GM18505 (cell line): ENCODE measurements around the gene ATXN7.

Experiments used
- ATAC-seq: cut with Tn5 transposase; IDR thresholded peaks from one replicate; pipeline ENCODE4 v1.9.1; 2021; ENCODE audit not compliant: unreplicated experiment
- POLR2A ChIP-seq: IDR thresholded peaks from 4 replicates; pipeline ENCODE4 v1.6.1; 2011; ENCODE audit warnings: borderline replicate concordance; ENCODE audit not compliant: insufficient read depth, insufficient read length; ENCODE audit errors: extremely low read depth

ATXN7 gene

DNA sequence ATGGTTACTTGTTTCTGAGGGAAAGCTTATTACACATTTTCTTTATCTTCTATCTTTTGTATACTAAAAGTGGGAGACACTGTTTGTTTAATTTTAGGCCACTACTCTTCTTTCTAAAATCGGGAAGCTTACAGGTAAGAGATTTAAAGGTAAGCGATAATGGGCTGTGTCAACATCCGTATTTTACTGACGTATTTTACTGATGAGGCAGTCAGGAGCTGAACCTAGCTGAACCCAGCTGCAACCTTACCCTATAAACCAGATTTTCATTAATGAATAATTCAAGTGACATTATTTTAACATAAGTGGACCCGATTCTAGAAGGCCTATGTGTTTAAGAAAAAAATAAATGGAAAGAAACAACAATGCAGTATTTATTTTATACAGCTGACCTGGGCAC is 146.5 kb downstream of the ATXN7 start:
- ATAC-seq = no peak
- TF ChIP-seq POLR2A = no peak

DNA sequence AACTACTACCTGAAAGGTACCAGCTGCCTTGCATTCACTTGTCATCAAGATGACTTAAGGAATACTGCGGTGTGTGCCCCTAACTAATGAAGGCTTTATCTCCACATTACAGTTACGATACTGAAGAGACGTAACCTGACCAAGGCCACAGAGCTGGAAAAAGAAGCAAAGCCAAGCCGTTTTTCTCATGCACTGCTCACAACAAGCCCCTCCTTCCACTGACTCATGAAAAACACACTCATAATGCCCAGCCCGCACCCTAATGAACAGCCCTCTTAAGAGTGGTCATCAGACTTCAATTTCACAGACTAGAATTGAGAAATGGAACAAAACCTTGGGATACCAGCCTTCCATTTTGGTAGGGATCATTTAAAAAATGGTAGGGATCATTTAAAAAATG is 148.0 kb downstream of the ATXN7 start:
- no peak for ATAC-seq
- no peak for TF ChIP-seq POLR2A

DNA sequence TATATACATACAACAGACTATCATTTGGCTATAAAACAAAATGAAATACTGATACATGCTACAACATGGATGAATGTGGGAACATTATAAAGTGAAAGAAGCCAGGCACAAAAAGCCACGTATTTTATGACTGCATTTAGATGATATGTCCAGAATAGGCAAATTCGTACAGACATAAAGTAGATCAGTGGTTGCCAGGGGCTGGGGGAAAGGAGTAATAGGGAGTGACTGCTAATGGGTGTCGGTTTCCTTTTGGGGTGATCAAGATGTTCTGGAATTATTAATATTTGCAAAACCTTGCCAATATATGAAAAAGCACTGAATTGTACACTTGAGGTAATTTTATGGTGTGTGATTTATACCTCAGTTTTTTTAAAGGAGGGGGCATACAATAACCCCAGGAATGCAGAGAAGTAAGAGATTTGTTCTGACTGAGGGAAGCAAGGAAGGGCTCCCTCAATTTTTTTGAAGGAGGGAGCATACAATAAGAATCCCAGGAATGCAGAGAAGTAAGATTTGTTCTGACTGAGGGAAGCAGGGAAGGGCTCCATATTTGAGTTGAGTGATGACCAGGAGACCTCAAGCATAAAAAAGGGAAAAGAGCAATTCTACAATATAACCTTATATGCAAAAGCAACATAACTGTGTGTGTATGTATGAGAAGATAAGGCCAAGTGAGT is 153.4 kb downstream of the ATXN7 start:
- ATAC-seq = no peak
- TF ChIP-seq POLR2A = no peak

DNA sequence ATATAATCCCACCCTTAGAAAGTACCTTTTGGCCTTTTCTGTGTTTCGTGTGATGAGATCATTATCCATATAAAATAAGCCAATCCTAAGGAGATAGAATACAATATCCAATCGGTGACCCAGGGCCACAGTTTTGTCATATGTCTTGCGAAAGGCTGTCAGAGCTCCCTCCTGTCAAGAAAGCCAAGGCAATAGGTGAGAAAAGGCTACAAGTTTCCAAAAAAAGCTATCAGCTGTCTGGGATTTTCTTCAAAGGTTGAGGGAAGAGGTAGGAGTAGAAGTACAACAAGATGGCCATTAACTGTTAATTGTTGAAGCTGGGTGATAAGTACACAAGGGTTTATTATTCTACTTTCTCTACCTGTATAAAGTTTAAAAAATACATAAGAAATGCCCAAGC is 155.6 kb downstream of the ATXN7 start:
- TF ChIP-seq POLR2A = no peak
- ATAC-seq = no peak

DNA sequence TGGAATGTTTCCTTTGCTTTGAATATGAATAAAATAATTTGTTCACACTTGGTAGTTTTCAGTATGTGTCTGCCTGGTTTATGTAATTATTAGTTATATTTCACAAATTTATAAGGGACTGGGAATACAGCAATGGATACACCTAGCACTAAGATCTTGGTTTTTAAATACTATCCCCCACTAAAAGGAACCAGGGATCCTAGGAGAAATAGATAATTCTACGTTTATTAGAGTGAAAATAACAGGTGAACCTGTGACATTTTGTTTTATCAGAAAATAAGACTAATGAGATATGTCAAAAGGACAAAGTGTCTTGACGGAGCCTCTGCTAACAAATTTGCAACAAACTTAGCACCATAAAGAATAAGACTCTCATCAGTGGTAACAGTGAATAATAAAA is 156.2 kb downstream of the ATXN7 start:
- no peak for ATAC-seq
- no peak for TF ChIP-seq POLR2A

DNA sequence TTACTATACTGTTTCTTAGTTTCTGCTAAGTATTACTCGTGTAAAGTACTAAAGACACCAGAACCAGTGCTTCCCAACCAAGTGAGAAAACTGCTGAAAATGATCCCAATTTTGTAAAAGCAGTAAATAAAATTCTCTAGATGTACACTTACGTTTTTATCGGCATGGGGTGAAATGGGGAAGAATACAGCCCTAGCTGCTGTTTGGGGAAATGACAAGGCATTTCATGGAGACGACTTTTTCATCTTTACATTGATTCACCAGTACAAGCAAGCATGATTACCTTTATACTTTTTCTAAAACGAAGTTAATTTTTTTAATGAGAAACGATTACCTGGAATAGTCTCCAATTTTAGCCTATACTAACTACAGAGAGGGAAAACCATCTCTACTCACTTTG is 158.3 kb downstream of the ATXN7 start:
- no peak for TF ChIP-seq POLR2A
- no peak for ATAC-seq

DNA sequence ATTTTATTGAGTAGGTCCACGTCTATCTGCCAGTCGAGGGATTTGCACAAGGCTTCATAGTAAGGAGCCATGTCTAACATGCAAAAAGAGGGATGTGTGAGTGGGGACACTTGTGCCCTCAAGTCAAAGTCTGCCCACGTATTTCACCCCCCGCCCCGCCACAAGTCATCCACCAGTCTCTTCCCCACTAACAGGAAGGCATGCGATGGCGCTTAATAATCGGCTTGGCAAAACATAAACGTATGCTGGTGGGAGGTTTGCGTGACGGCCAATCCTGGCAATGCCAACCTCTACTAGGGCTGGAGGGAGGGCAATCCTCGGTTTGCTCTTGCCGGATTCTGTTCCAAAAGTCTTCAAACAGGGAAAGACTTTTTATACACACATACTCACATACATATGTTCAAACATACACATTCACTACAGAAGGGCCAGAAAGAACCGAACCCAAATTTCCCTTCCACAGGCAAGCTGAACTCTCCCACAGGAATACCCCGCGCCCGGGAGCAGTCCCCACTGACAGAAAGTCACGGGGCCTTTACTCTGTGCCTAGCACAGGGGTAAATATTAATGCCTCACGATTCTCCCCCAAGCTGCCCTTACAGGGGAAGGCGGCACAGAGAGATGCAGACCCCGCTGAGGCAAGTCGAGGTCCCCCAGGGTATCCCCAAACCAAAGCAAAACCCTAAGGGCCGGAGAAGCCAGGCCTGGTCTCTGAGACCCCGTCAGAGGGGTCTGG is 159.0 kb downstream of the ATXN7 start:
- no peak for TF ChIP-seq POLR2A
- ATAC-seq = no peak

DNA sequence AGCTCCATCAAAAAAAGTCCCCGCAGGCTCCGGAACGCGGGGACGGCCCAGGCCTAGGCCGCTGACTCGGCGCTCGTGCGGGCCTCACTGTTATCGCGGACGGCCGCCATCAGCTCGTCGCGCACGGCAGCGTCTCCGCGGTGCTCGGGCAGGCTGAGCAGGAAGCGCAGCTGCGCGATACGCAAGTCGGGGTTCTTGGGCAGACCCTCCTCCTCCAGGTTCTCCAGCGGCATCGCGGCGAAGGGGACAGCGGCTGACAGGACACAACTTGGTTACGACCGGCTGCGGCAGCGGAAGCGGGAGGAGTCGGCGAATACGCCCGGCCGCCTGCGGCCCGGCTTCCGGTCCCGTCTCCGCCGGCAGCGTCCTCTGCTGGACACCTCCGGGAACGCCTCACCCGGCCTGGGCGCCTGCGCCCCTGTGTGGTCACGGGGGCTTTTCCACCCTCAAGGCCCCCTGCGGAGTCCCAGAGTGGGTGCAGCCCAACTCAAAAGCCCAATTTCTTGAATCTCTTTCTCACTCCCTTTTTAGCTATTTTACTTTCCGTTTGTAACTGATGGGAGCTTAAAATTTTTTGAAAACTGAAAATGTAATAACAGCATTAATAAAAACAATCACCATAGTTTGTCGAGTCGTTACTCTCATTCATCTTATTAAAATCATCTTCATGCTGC is 159.7 kb downstream of the ATXN7 start, which contains the start of gene PSMD6:
Gene PSMD6 (minus strand): TSS at position 308 of the 674 bp plus-strand sequence. CDS start 75 bp downstream, at position 233.
- ATAC-seq = peak; percentile 99
- TF ChIP-seq POLR2A = peak; percentile 86

DNA sequence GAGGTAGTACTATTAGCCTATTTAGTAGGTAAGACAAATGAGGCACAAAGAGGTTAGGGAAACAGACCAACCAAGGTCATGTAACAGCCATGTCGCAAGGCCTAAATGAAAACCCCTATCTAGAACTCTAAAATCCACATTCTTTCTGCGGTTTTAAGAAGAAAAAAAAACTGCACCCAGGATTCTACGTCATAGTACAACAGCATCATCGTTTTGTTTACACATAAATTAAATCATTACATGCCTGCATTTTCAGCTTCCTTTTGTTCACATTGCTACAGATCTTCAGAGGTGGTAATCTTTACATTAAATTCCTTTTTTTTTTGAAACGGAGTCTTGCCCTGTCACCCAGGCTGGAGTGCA is 160.2 kb downstream of the ATXN7 start:
- no peak for TF ChIP-seq POLR2A
- ATAC-seq = no peak

DNA sequence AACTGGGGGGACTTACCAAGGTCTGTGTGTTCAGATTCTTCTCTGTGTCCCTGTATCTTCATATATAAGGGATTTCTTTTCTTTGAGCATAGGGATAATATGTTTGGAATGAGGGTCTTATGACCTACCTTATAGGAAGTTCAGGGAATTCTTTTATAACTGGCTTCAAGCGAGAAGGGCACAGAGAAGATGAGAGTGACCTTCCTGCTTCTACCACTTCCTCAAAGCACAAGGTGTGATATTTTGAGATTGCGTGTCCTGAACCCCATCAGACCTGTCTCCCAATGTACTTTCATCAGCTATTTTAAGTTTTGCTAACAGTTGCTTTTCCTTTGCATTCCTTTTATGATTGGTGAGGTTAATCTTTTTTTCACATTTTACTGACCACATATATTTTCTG is 162.7 kb downstream of the ATXN7 start:
- ATAC-seq = no peak
- TF ChIP-seq POLR2A = no peak

DNA sequence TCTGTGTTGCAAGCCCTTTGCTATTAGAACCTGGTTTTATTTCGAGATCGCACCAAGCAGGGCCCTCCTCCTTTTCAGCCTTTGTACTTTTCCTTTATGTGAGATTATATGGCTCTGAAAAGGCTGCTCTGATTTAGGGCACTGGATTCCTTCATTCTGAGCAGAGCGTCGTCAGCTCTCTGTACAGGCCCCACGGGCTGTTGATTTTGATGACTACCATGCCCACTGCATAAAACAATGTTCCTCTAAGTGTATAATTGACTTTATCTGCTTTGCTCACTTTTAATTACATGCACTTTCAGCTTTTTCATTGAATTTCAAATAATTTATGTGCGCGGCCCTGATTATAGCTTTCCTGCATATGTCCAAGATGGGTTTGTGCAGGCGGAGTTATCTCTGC is 164.0 kb downstream of the ATXN7 start:
- ATAC-seq = no peak

DNA sequence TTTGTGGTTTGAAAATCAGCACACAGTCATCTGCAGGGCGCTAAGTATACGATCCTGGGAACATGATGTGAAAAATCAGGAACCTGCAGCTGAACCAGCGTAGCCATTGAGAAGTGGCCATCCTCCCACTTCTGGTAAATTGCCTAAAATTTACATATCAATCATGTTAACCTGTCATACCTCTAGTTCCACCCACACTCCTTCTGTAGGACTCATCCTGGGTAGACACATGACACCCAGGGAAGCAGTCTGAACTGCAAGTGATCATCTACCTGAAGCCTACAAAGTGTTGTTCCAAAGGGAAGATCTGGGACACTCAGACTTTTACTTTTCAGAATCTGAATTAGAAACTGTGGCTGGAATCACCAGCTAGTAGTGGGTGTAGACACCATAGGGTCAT is 165.1 kb downstream of the ATXN7 start:
- ATAC-seq = no peak
- TF ChIP-seq POLR2A = no peak

More for the DNA sequence above, 164.0 kb downstream of the ATXN7 start:
- no peak for TF ChIP-seq POLR2A

DNA sequence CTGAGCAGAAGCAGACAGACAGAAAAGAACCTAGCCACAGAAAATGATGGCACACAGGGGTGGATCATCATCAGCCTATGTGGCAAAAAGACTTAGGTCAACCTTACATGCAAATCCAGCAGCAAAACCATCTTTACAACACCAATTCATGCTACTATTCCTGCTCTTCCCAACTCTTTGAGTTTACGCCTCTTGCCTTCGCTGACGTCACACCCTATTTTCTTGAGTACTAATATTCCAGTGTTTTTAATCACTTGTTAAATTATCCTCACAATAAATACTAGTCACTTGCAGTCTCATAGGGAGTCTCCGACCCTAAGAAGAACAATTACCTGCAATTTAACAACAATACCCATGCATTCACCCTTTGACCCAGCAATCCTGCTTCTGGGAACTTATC is 165.6 kb downstream of the ATXN7 start:
- no peak for ATAC-seq
- TF ChIP-seq POLR2A = no peak

DNA sequence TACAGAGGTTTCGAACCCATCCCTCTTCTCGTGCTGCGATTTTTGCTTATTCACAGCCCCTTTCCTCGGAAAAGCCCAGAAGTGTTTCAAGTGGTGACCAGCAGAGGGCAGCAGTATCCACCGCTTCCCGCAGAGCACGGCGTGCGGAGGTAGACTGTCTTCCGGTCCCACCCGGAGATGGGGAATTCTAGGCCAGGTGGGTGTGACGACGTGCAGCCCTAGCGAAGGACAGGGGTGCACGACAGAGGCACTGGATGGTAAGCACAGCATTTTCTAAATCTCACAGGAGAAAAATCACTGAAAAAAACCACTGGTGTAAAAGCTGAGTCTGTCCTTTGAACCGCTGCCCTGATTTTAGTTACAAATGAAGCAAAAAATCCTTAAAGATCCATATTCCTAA is 167.1 kb downstream of the ATXN7 start:
- ATAC-seq = peak; percentile 90
- no peak for TF ChIP-seq POLR2A
